ENCODE data around the gene FGD4. TPM values are rescaled to one million over a fixed set of nuclear protein-coding genes. Genes with fewer than 3 reads are reported as not detected.

FGD4 gene
- total RNA-seq, 3 donors from 2014 or later, result 50.5 to 57.8 (median 56.3) TPM

- H3K27ac ChIP-seq, result no peak overlapping the region
These were observed 190.0 kb downstream of the FGD4 start for GRCh38 chr12:32589165-32589865.

GRCh38 chr12:32595251-32595650 is 195.9 kb downstream of the FGD4 start:
- Histone ChIP-seq H3K4me3 (no peak overlapping the region), H3K4me1 (no peaks in the 10 kb centered on the region), H3K27ac (no peak overlapping the region), H3K27me3 (no peaks in the 10 kb centered on the region), H3K9me3 (no peaks in the 10 kb centered on the region), H3K36me3 (no peaks in the 10 kb centered on the region)
- TF ChIP-seq POLR2AphosphoS5 (IDR thresholded peaks at IDR 0.05) (no peak), CTCF (IDR thresholded peaks at IDR 0.05) (no peak), POLR2A (IDR thresholded peaks at IDR 0.05) (no peak)
- intact Hi-C loops (cut with DNase I; ENCODE audit: low total_unique reads), result no loop called here
- no peak for DNase-seq (ENCODE audit: low spot score in 2 of 2)

More at GRCh38 chr12:32589165-32589865, 190.0 kb downstream of the FGD4 start:
- intact Hi-C loops (cut with DNase I; ENCODE audit: low total_unique reads), result no loop called here
- H3K4me1 ChIP-seq, result no peaks in the 10 kb centered on the region
- H3K9me3 ChIP-seq, result no peaks in the 10 kb centered on the region
- no peak overlapping the region for H3K4me3 ChIP-seq
- DNase-seq (ENCODE audit: low spot score in 2 of 2), result no peak
- H3K36me3 ChIP-seq, result no peaks in the 10 kb centered on the region
- H3K27me3 ChIP-seq, result no peaks in the 10 kb centered on the region
- no peak for TF ChIP-seq CTCF (IDR thresholded peaks at IDR 0.05)
- TF ChIP-seq POLR2AphosphoS5 (IDR thresholded peaks at IDR 0.05), result no peak
- no peak for TF ChIP-seq POLR2A (IDR thresholded peaks at IDR 0.05)

GRCh38 chr12:32596030-32596429 is 196.7 kb downstream of the FGD4 start:
- H3K9me3 ChIP-seq, result no peaks in the 10 kb centered on the region
- intact Hi-C loops (cut with DNase I; ENCODE audit: low total_unique reads), result no loop called here
- no peaks in the 10 kb centered on the region for H3K4me1 ChIP-seq
- TF ChIP-seq POLR2AphosphoS5 (IDR thresholded peaks at IDR 0.05) (no peak), POLR2A (IDR thresholded peaks at IDR 0.05) (no peak), CTCF (IDR thresholded peaks at IDR 0.05) (no peak)
- H3K36me3 ChIP-seq, result no peaks in the 10 kb centered on the region
- no peak overlapping the region for H3K27ac ChIP-seq
- H3K4me3 ChIP-seq, result no peak overlapping the region
- no peak for DNase-seq (ENCODE audit: low spot score in 2 of 2)
- H3K27me3 ChIP-seq, result no peaks in the 10 kb centered on the region

GRCh38 chr12:32598688-32599087 is 199.3 kb downstream of the FGD4 start:
- H3K9me3 ChIP-seq, result no peaks in the 10 kb centered on the region
- no peak for DNase-seq (ENCODE audit: low spot score in 2 of 2)
- no peaks in the 10 kb centered on the region for H3K4me1 ChIP-seq
- H3K27ac ChIP-seq, result no peak overlapping the region
- no peak for TF ChIP-seq CTCF (IDR thresholded peaks at IDR 0.05)
- TF ChIP-seq POLR2A (IDR thresholded peaks at IDR 0.05), result no peak
- TF ChIP-seq POLR2AphosphoS5 (IDR thresholded peaks at IDR 0.05), result no peak
- H3K27me3 ChIP-seq, result no peaks in the 10 kb centered on the region
- intact Hi-C loops (cut with DNase I; ENCODE audit: low total_unique reads), result no loop called here
- no peaks in the 10 kb centered on the region for H3K36me3 ChIP-seq
- no peak overlapping the region for H3K4me3 ChIP-seq

GRCh38 chr12:32600681-32601080 is 201.3 kb downstream of the FGD4 start:
- intact Hi-C loops (cut with DNase I; ENCODE audit: low total_unique reads), result no loop called here

More at GRCh38 chr12:32600681-32601080, 201.3 kb downstream of the FGD4 start:
- Histone ChIP-seq H3K36me3 (no peaks in the 10 kb centered on the region), H3K4me3 (no peak overlapping the region), H3K4me1 (no peaks in the 10 kb centered on the region), H3K9me3 (no peaks in the 10 kb centered on the region), H3K27ac (no peak overlapping the region), H3K27me3 (no peaks in the 10 kb centered on the region)
- DNase-seq (ENCODE audit: low spot score in 2 of 2), result no peak
- no peak for TF ChIP-seq CTCF (IDR thresholded peaks at IDR 0.05)
